Suppressor macrophage (primary cell): ENCODE data around the gene CELSR1.

Experiments used
- DNase-seq, 4 experiments: peaks; one replicate each; pipeline ENCODE4 v3.0.0-alpha.2; 2020 to 2022

The CELSR1 gene

GRCh38 chr22:46460857-46461256 is 76.6 kb downstream of the CELSR1 start:
- DNase-seq: no peak

DNA sequence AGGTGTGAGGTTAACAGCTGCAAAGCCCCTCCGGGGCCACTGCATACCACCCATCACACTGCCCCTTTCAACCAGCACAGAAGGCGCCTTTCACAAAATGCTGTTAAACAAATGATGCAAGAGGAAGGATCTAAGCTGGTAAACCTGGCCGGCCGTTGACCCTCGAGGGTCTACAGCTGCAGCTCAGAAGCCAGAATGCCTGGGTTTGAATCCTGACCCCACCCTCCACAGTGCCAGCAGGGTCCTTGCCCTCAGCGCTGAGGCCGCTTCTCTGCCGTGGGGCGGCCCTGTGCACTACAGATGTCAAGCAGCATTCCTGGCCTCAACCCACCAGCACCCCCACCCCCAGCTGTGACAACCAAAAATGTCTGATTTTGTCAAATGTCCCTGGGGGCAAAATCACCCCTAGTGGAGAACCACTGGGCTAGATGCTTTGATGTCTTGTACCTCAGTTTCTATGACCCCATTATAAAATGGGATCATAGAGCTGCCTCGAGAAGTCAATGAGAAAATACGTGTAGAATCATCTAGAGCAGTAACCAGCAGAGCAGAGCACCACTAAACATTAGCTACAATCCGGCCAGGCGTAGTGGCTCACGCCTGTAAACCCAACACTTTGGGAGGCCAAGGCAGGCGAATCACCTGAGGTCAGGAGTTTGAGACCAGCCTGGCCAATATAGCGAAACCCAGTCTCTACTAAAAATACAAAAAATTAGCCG is 77.9 kb downstream of the CELSR1 start:
- DNase-seq: no peak

DNA sequence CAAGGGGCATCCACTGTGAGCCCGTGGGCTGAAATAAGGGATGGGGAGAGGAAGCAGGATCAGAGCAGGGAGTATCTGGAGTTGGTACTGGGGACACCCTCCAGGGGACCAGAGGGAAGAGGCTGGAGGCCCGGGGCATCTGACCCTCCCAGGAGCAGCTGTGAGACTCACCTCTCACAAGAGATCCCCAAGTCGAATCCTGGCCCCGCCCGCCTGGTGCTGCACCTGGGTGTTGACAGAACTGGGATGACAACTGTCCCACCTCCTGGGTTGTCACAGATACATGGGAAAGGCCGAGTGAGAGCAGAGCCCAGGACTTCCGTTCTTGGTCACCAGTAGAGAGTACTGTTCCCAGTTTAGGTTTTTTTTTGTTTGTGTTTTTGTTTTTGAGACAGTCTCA is 78.9 kb downstream of the CELSR1 start:
- no peak for DNase-seq

GRCh38 chr22:46457502-46458488 is 79.6 kb downstream of the CELSR1 start:
- no peak for DNase-seq

DNA sequence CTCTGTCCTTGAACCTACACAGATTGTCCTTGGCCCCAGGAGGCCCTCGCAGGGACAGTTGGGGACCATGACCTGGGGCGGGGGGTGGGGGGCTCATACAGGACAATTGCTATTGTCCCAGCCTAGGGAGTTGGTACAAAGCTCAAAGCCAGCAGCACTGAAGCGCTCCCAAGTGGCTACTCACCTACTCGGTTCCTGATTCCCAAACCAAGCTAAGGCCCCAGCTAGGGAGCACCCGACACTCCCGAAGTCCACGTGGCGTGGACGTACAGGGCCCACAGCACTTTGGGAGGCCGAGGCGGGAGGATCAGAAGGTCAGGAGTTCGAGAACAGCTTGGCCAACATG is 80.6 kb downstream of the CELSR1 start:
- no peak for DNase-seq

DNA sequence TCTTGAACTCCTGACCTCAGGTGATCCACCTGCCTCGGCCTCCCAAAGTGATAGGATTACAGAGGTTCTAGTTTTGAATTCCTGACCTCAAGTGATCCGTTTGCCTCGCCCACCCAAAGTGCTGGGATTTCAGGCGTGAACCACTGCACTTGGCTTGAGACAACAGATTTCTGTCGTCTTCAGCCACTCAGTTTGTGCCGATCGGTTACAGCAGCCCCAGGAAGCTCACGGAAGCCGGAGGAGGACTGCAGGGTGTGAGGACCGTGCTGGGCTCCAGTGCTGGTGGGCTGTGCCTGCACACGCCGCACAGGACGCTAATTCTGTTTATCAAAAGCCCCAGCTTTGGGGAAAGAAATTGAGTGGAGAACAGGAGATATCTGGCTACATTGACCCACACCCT is 82.0 kb downstream of the CELSR1 start:
- DNase-seq: no peak

DNA sequence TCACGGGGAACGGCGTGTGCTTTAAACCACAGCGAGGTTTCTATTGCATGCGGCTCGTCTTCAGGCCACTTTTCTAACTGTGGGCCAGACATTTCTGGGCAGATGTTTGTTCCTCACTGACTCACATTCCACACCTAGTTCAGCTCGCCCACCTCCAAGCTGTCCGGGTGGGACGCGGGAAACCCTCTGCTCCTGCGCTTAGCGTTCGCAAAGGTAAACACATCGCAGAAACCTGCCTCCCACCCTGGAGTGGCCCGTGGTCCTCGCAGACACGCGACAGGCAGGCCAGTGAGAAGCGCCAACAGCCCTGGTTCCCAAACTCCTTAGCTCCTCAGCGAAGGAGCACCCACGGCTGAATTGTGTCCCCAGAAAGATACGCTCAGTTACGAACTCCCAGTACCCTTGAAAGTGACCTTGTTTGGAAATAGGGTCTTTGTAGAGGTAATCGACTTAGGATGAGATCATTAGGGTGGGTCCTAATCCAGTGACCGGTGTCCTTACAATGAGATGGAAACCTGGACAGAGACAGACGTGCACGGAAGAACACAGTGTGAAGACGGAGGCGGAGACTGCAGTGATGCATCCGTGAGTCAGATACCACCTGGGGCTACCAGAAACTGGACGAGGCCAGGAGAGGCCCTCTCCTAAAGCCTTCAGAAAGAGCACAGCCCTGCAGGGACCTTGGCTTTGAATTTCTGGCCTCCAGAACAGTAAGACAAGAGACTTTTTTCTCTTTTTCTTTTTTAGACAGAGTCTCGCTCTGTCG is 82.7 kb downstream of the CELSR1 start:
- DNase-seq: no peak

DNA sequence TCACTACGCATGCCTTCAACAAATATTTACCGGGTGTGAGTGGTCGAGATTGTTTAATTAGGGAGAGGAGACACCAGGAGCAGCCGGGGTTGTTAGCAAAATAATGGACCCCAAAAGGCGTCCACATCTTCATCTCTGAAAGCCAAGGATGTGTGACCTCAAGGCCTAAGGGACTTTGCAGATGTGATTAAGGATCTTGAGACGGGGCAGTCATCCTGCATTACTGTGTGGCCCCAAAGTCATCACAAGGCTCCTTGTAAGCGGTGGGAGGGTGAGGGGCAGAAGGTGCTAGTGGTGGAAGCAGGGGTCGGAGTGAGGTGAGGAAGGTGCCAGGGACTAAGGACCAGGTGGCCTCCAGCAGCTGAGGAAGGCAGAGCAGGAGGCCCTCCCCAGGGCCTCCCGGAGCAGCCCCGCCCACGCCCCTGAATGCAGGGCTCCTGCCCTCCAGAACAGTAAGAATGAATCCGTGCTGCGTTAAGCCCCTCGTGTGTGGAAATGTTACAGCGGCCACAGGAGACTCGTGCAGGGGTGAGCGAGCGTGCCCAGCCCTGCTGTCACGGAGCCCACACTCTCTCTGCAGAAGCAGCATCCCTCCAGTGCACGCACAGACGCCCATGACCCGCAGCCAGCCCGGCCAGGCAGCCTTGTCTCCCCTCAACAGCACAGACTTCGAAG is 83.5 kb downstream of the CELSR1 start:
- no peak for DNase-seq

GRCh38 chr22:46453006-46453828 is 84.2 kb downstream of the CELSR1 start:
- no peak for DNase-seq

DNA sequence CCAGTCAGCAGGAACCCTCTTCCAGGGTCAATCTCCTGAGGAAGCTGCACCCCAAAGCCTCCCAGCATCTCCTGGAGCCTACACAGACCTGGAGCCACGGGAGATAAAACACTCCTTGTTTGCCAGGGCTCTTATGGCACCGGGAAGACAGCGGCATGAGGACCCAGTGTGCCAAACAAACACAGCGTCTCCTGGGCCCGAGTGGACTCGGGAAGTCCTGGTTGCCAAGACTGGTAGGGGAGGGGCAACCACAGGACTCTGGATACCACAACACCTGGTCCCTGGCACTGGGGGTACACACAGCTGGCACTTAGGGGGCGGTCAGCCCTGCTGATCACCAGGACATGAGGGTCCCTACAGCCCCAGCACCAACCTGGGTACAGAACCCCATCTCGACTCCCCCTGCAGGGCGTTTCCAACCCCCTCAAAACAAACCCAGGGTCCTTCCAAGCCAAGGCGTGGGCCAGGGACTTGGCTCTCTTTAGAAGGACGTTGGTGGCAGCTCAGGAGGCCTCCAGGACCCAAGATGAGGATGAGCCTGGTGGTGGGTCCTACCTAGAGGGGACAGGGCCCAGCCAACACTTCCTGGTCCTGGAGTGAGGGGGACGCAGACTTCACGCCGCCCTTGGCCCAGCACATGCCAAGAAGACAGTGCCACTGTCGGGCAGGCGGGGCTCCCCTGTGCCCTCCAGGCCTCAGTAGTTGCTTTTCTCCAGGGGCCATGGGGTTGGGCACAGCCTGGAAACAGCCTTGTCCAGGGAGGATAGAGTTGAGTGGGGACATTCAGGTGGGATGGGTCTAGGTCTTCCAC is 85.0 kb downstream of the CELSR1 start:
- DNase-seq: no peak

- no peak for DNase-seq
Observed at GRCh38 chr22:46451741-46452140, 85.7 kb downstream of the CELSR1 start.

- no peak for DNase-seq
Observed at GRCh38 chr22:46450931-46451561, 86.4 kb downstream of the CELSR1 start.

- no peak for DNase-seq
Observed at GRCh38 chr22:46449974-46450745, 87.3 kb downstream of the CELSR1 start.

DNA sequence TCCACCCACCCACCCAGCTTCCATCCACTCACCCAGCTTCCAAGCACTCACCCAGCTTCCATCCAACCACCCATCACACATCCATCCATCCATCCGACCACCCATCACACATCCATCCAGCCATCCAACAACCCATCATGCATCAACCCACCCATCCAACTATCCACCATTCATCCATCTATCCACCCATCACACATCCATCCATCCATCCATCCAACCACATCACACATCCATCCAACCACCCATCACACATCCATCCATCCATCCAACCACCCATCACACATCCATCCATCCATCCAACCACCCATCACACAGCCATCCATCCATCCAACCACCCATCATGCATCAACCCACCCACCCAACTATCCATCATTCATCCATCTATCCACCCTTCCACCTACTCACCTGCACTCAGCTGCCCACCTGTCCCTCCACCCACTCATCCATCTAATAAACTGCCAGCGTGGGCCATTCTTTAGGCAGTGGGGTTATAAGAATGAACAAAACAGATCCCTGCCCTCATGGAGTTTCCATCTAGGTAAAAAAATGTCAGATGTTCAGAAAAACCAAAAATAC is 88.2 kb downstream of the CELSR1 start:
- no peak for DNase-seq

GRCh38 chr22:46448333-46448732 is 89.1 kb downstream of the CELSR1 start:
- DNase-seq: no peak

DNA sequence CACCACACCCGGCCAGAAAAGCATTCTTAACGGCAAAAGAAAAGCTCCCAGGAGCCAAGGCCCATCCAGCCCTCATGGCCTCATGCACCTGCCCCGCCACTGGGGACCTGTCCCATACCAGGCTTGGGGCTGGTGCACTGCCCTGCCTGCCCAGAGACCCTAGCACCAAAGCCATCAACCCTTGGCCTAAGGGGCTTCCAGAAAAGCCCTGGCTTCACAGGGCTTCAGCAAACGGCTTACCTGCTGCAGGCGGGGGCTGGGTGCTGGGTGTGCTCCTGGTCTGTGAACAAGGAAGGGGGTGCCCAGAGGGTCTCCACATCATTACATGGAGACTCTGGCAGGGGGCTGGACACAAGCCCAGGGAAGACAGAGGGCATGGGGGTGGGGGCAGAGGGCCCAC is 89.5 kb downstream of the CELSR1 start:
- DNase-seq: no peak

GRCh38 chr22:46446799-46447198 is 90.6 kb downstream of the CELSR1 start:
- no peak for DNase-seq

GRCh38 chr22:46445771-46446420 is 91.5 kb downstream of the CELSR1 start:
- no peak for DNase-seq
